Osteocyte (in vitro differentiated cells): ENCODE measurements around the gene VSIG8. TPM values are rescaled to one million over a fixed set of nuclear protein-coding genes. Genes with fewer than 3 reads are reported as not detected.
A peak's percentile ranks its signal among the peaks of the same experiment; 100 is the strongest.
"Not testable (repeated sequence)": the region's sequence is repeated elsewhere in the genome, so short reads cannot be mapped to it uniquely, and the experiment has no call there.

Experiments
- DNase-seq: peaks from one replicate; pipeline ENCODE4 v3.0.0; 2021; ENCODE audit warnings: mixed read lengths; ENCODE audit not compliant: unreplicated experiment; ENCODE audit errors: extremely low spot score
- H3K27ac Mint-ChIP-seq: one replicate; pipeline ENCODE4 v1.8.0; 2021; ENCODE audit warnings: mild to moderate bottlenecking, mixed read lengths; ENCODE audit not compliant: unreplicated experiment
- H3K27me3 Mint-ChIP-seq: one replicate; pipeline ENCODE4 v1.8.0; 2021; ENCODE audit warnings: mixed read lengths; ENCODE audit not compliant: unreplicated experiment
- H3K36me3 Mint-ChIP-seq: one replicate; pipeline ENCODE4 v1.8.0; 2021; ENCODE audit warnings: mixed read lengths; ENCODE audit not compliant: unreplicated experiment
- H3K4me1 Mint-ChIP-seq: one replicate; pipeline ENCODE4 v1.8.0; 2021; ENCODE audit warnings: mixed read lengths; ENCODE audit not compliant: unreplicated experiment
- H3K4me3 Mint-ChIP-seq: one replicate; pipeline ENCODE4 v1.8.0; 2021; ENCODE audit warnings: mild to moderate bottlenecking, moderate library complexity, mixed read lengths; ENCODE audit not compliant: unreplicated experiment
- H3K9me3 Mint-ChIP-seq: one replicate; pipeline ENCODE4 v1.8.0; 2021; ENCODE audit warnings: mixed read lengths; ENCODE audit not compliant: unreplicated experiment
- long read RNA-seq: library from polyadenylated mRNA; unstranded; transcript quantifications from one replicate; pipeline ENCODE4 v2.0.0, GENCODE V29; 2021
- total RNA-seq: library from RNA; stranded (reverse); gene quantifications from 2 replicates; pipeline ENCODE4 v1.2.1, GENCODE V29; 2021
- TF ChIP-seq, protein P1 (sequence below): fragments of 200-600 bp; sonication (generic); IDR thresholded peaks from 2 replicates; pipeline ENCODE4 v1.5.0; 2021; ENCODE audit warnings: antibody characterized with exemption, mild to moderate bottlenecking, moderate library complexity

VSIG8 gene, protein sequence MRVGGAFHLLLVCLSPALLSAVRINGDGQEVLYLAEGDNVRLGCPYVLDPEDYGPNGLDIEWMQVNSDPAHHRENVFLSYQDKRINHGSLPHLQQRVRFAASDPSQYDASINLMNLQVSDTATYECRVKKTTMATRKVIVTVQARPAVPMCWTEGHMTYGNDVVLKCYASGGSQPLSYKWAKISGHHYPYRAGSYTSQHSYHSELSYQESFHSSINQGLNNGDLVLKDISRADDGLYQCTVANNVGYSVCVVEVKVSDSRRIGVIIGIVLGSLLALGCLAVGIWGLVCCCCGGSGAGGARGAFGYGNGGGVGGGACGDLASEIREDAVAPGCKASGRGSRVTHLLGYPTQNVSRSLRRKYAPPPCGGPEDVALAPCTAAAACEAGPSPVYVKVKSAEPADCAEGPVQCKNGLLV
- total RNA-seq = not detected in 2 replicates
- long read RNA-seq = 0 reads

DNA sequence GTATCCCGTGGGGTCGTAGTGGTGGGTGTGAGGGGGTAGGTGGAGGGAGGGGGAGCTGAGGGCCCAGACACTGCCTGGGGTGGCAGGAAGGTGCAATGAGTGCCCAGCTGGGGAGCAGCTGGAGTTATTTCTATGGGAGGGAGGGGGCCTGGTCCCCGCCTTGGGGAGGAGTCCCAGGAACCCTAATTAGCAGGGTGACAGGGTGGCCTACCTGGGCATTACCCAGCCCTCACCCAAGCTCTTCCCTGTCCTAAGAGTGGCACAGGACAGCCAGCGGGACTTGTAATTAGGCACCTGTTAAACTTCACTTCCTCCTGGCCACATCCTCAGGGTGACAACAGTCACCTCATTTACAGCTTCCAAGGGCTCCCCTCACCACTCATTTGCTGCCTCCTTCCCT lies at the start of gene VSIG8:
VSIG8 (minus strand) TSS at position 101 of the 400 bp plus-strand sequence. CDS start 136 bp downstream, outside the sequence.
- H3K9me3 Mint-ChIP-seq = no peaks in the 10 kb centered on the region
- no peak within 1 kb of the TSS for H3K27ac Mint-ChIP-seq
- no peaks in the 10 kb centered on the region for H3K36me3 Mint-ChIP-seq
- H3K4me1 Mint-ChIP-seq = no peaks in the 10 kb centered on the region
- DNase-seq = no peak
- peaks cover 2% of the 10 kb centered on the region for H3K27me3 Mint-ChIP-seq
- no peak within 1 kb of the TSS for H3K4me3 Mint-ChIP-seq
- TF ChIP-seq, protein P1, sequence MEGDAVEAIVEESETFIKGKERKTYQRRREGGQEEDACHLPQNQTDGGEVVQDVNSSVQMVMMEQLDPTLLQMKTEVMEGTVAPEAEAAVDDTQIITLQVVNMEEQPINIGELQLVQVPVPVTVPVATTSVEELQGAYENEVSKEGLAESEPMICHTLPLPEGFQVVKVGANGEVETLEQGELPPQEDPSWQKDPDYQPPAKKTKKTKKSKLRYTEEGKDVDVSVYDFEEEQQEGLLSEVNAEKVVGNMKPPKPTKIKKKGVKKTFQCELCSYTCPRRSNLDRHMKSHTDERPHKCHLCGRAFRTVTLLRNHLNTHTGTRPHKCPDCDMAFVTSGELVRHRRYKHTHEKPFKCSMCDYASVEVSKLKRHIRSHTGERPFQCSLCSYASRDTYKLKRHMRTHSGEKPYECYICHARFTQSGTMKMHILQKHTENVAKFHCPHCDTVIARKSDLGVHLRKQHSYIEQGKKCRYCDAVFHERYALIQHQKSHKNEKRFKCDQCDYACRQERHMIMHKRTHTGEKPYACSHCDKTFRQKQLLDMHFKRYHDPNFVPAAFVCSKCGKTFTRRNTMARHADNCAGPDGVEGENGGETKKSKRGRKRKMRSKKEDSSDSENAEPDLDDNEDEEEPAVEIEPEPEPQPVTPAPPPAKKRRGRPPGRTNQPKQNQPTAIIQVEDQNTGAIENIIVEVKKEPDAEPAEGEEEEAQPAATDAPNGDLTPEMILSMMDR = no peak

DNA sequence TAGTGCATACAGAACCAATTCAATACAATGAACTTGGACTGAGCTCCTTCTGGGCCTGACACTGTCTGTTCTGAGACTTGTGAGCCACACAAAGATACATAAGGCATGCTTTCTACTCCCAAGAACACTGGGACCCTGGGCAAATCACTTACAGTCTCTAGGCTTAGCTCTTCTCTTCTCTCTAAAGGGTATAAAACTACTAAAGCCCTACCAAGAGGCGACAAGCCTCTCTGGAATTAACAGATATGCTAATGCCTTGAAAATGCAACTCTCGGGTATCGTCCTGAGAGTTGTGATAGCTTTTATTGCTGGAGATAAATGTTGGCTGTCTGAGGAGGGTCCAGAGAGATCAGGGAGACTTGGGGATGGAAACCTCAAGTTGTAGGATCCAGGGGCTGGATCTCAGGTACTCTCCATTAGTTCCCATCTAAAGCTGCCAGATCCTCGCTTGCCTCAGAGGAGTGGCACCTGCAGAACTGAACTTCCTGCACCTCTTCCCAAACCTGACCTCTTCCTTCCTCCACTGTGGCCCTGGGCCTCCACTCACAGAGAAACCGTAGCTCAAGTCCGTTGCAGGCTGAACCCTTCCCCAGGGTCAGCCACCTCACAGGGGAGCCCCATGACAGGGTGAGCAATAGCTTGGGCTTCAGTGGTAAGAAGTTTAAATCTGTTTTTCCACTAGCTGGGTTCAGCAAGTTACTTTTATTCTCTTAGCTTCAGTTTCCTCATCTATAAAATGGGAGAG lies 49.0 kb upstream of the VSIG8 start:
- Mint-ChIP-seq H3K4me3 (no peak overlapping the region), H3K27ac (peak overlapping the region; percentile 42), H3K27me3 (no peaks in the 10 kb centered on the region), H3K4me1 (peaks cover 45% of the 10 kb centered on the region), H3K36me3 (peaks cover under 1% of the 10 kb centered on the region), H3K9me3 (no peaks in the 10 kb centered on the region)
- TF ChIP-seq, protein P1 = no peak
- DNase-seq = no peak

DNA sequence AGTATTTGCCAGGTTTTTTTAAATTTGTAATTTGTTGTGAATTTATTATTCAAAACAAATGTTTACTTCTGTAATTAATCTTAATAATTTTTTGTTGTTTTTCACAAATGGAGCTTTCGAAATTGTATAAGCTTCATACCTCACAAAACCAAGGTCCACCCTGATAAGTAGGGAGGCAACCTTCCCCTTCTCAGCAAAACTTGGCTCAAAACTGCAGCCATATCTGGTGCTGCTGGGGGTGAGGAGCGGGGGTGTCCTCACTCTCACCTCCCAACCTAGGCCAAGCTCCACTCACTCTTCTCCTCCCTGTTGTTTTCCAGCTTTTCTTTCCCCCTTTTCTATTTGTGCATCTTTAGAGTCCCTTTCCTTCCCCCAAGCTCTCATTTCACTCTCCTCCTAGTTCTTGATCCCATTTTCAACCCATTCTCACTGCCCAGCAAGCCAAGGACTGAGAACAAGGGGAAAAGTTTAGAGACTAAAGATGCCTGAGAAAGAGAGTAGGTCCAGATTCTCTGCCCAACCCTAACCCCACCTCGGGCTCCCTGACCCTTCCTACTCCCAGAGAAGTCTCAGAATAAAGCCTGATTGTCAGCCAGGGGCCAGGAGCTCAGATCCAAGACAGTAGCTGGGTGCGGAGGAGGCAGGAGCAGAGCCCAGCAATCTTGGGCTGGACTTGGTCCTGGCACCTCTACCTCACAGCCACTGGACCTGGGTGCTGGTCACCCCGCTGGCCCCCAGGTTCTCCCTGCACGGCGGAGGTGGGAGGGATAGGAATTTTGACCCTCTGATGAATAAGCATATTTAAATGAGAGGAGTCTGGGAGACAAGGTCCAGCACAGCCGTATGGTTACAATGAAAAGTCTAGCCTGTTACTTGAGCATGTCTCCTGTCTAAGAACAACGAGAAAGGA lies 45.8 kb upstream of the VSIG8 start:
- DNase-seq = no peak
- TF ChIP-seq, protein P1 = no peak
- no peak overlapping the region for H3K4me3 Mint-ChIP-seq
- H3K9me3 Mint-ChIP-seq = peaks cover 7% of the 10 kb centered on the region
- H3K36me3 Mint-ChIP-seq = no peaks in the 10 kb centered on the region
- H3K27me3 Mint-ChIP-seq = no peaks in the 10 kb centered on the region
- peak overlapping the region; percentile 6 for H3K27ac Mint-ChIP-seq
- peaks cover 23% of the 10 kb centered on the region for H3K4me1 Mint-ChIP-seq

DNA sequence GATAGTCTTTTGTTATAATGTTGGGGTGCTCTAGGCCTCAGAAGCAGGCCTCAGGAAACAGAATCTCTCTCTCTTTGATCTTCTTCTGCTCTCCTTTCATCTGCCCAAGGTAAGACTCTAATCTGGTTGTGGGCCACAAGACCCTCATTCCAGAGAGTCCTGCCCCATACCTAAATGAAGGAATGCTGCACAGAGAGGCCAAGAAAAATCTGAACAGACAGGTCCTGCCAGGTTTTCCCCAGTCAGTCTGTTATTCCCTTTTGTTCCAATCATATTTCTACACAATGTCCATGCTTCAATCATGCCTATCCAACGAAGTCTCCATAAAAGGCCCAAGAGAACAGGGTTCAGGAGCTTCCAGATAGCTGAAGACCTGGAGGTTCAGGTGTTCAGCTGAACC lies 44.5 kb upstream of the VSIG8 start:
- Mint-ChIP-seq H3K27me3 (no peaks in the 10 kb centered on the region), H3K36me3 (no peaks in the 10 kb centered on the region), H3K4me3 (no peak overlapping the region), H3K27ac (no peak overlapping the region), H3K4me1 (peaks cover 15% of the 10 kb centered on the region), H3K9me3 (peaks cover 8% of the 10 kb centered on the region)
- no peak for DNase-seq
- TF ChIP-seq, protein P1 = no peak

DNA sequence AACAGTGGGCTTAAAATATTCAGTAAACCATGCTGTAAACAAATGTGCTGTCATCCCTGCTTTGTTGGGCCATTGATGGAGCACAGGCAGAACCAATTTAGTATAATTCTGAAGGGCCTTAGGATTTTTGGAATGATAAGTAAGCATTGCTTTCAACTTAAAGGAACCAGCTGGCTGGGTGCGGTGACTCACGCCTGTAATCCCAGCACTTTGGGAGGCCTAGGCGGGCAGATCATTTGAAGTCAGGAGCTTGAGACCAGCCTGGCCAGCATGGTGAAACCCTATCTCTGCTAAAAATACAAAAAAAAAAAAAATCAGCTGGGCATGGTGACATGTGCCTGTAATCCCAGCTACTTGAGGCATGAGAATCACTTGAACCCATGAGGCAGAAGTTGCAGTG lies 41.6 kb upstream of the VSIG8 start:
- not testable (repeated sequence) for H3K27ac Mint-ChIP-seq, H3K27me3 Mint-ChIP-seq, DNase-seq, H3K36me3 Mint-ChIP-seq, H3K4me3 Mint-ChIP-seq, H3K9me3 Mint-ChIP-seq
- peaks cover 15% of the 10 kb centered on the region for H3K4me1 Mint-ChIP-seq
